ENCODE results near the gene CDH22. TPM values are rescaled to one million over a fixed set of nuclear protein-coding genes. Genes with fewer than 3 reads are reported as not detected.
A peak's percentile ranks its signal among the peaks of the same experiment; 100 is the strongest.

Gene CDH22
- total and polyA plus RNA-seq, 12 donors = 0.04 to 11.0 (median 0.64) TPM

GRCh38 chr20:46152824-46153586, 155.3 kb downstream of the CDH22 start:
- 54 to 70% methylated on average over 33 of the region's 33 CpGs for WGBS, 2 donors
- peaks cover 0 to 74% (median 55%) of the 10 kb centered on the region in 7 donors for H3K27me3 ChIP-seq
- intact Hi-C loops (cut with DNase I) = no loop called here

GRCh38 chr20:46151936-46152335, 156.4 kb downstream of the CDH22 start:
- 68 to 74% methylated on average over 7 of the region's 7 CpGs for WGBS, 2 donors
- Histone ChIP-seq H3K36me3 (no peaks in the 10 kb centered on the region), H3K27me3 (peaks cover 0 to 65% (median 47%) of the 10 kb centered on the region in 7 donors), H3K4me3 (no peak overlapping the region), H3K9me3 (no peaks in the 10 kb centered on the region), H3K27ac (no peak overlapping the region), H3K4me1 (no peaks in the 10 kb centered on the region)
- TF ChIP-seq CTCF (IDR thresholded peaks at IDR 0.05) = peak in 5 of 9 donors; percentile 10 to 33 (median 16)
- ATAC-seq (no peak), DNase-seq (no peak)
- intact Hi-C loops (cut with DNase I) = no loop called here

More at GRCh38 chr20:46152824-46153586, 155.3 kb downstream of the CDH22 start:
- Histone ChIP-seq H3K4me1 (no peaks in the 10 kb centered on the region), H3K36me3 (no peaks in the 10 kb centered on the region), H3K4me3 (no peak overlapping the region), H3K27ac (no peak overlapping the region), H3K9me3 (no peaks in the 10 kb centered on the region)
- no peak for DNase-seq
- no peak for TF ChIP-seq CTCF (IDR thresholded peaks at IDR 0.05)
- ATAC-seq = no peak

- no peaks in the 10 kb centered on the region for H3K9me3 ChIP-seq
- no peaks in the 10 kb centered on the region for H3K36me3 ChIP-seq
- H3K4me3 ChIP-seq = no peak overlapping the region
- peaks cover 0 to 65% (median 37%) of the 10 kb centered on the region in 7 donors for H3K27me3 ChIP-seq
- TF ChIP-seq CTCF (IDR thresholded peaks at IDR 0.05) = no peak
- DNase-seq (no peak), ATAC-seq (no peak)
- WGBS, 2 donors = 47 to 50% methylated on average over 5 of the region's 5 CpGs
- H3K4me1 ChIP-seq = no peaks in the 10 kb centered on the region
- intact Hi-C loops (cut with DNase I) = no loop called here
- no peak overlapping the region for H3K27ac ChIP-seq
These were observed 157.4 kb downstream of the CDH22 start for GRCh38 chr20:46150943-46151342.

GRCh38 chr20:46148313-46149208, 159.7 kb downstream of the CDH22 start:
- 57 to 62% methylated on average over 14 of the region's 14 CpGs for WGBS, 2 donors
- TF ChIP-seq CTCF (IDR thresholded peaks at IDR 0.05) = no peak
- intact Hi-C loops (cut with DNase I) = loop anchor here in 1 of 10 donors (10.0 kb wide), 1 partner anchor 96 kb away; no protein-coding TSS in a partner anchor
- H3K4me3 ChIP-seq = no peak overlapping the region
- peaks cover 0 to 58% (median 23%) of the 10 kb centered on the region in 7 donors for H3K27me3 ChIP-seq
- DNase-seq (no peak), ATAC-seq (no peak)
- no peak overlapping the region for H3K27ac ChIP-seq
- H3K36me3 ChIP-seq = no peaks in the 10 kb centered on the region
- H3K9me3 ChIP-seq = no peaks in the 10 kb centered on the region
- H3K4me1 ChIP-seq = no peaks in the 10 kb centered on the region

Data from heart right ventricle (tissue), 16 donors.